MM.1S (cell line): Measurements from ENCODE around the gene BDH2.

Experiments
- DNase-seq: peaks from one replicate; pipeline ENCODE4 v3.0.0-alpha.2; 2015
- H2AFZ ChIP-seq: fragments of 300-600 bp; sonication (generic); 2 replicates; pipeline ENCODE4 v1.6.0; 2016; ENCODE audit warnings: antibody characterized with exemption, low read length
- H3F3A ChIP-seq: fragments of 300-600 bp; sonication (generic); 2 replicates; pipeline ENCODE4 v1.6.1; 2016; ENCODE audit warnings: mild to moderate bottlenecking, antibody characterized with exemption, low read length, moderate library complexity, mixed read lengths; ENCODE audit not compliant: insufficient read depth
- H3K27ac ChIP-seq: fragments of 300-600 bp; sonication (generic); 2 replicates; pipeline ENCODE4 v1.5.1; 2016; ENCODE audit warnings: mild to moderate bottlenecking, low read length
- H3K27me3 ChIP-seq: fragments of 300-600 bp; sonication (generic); replicated peaks from 2 replicates; pipeline ENCODE4 v1.6.0; 2016; ENCODE audit warnings: low read length; ENCODE audit not compliant: insufficient read depth
- H3K36me3 ChIP-seq: fragments of 300-600 bp; sonication (generic); replicated peaks from 2 replicates; pipeline ENCODE4 v1.6.1; 2016; ENCODE audit warnings: mild to moderate bottlenecking, low read length, mixed read lengths; ENCODE audit not compliant: insufficient read depth
- H3K4me1 ChIP-seq: fragments of 300-600 bp; sonication (generic); 2 replicates; pipeline ENCODE4 v1.6.1; 2016; ENCODE audit warnings: low read length, mixed read lengths
- H3K4me2 ChIP-seq: fragments of 300-600 bp; sonication (generic); 2 replicates; pipeline ENCODE4 v1.6.0; 2016; ENCODE audit warnings: low read depth, low read length
- H3K4me3 ChIP-seq: fragments of 300-600 bp; sonication (generic); 2 replicates; pipeline ENCODE4 v1.5.1; 2016; ENCODE audit warnings: low read length, mixed read lengths
- H3K79me2 ChIP-seq: fragments of 300-600 bp; sonication (generic); 2 replicates; pipeline ENCODE4 v1.6.1; 2016; ENCODE audit warnings: mixed run types, low read length, mixed read lengths
- H3K9ac ChIP-seq: fragments of 300-600 bp; sonication (generic); 2 replicates; pipeline ENCODE4 v1.6.1; 2016; ENCODE audit warnings: low read length, mixed read lengths
- H3K9me2 ChIP-seq: fragments of 300-600 bp; sonication (generic); replicated peaks from 2 replicates; pipeline ENCODE4 v1.6.1; 2016; ENCODE audit warnings: mild to moderate bottlenecking, low read length, mixed read lengths; ENCODE audit not compliant: insufficient read depth
- H3K9me3 ChIP-seq: fragments of 300-600 bp; sonication (generic); replicated peaks from 2 replicates; pipeline ENCODE4 v1.6.1; 2016; ENCODE audit warnings: mild to moderate bottlenecking, low read length, mixed read lengths; ENCODE audit not compliant: insufficient read depth
- H4K20me1 ChIP-seq: fragments of 300-600 bp; sonication (generic); 2 replicates; pipeline ENCODE4 v1.6.1; 2016; ENCODE audit warnings: mild to moderate bottlenecking, low read length, moderate library complexity, mixed read lengths; ENCODE audit not compliant: insufficient read depth
- EZH2 ChIP-seq: fragments of 300-600 bp; sonication (generic); optimal IDR thresholded peaks from 2 replicates; pipeline ENCODE3; 2017; ENCODE audit warnings: low read depth, mild to moderate bottlenecking, antibody characterized with exemption, low read length, mixed read lengths
- EZH2phosphoT487 ChIP-seq: fragments of 300-600 bp; sonication (generic); IDR thresholded peaks from 2 replicates; pipeline ENCODE4 v1.6.1; 2018; ENCODE audit warnings: antibody characterized with exemption, low read length
- TF ChIP-seq, protein P1 (sequence below): fragments of 300-600 bp; sonication (generic); IDR thresholded peaks from 2 replicates; pipeline ENCODE4 v1.5.1; 2016; ENCODE audit warnings: antibody characterized with exemption, low read length, mixed read lengths

Gene BDH2

DNA sequence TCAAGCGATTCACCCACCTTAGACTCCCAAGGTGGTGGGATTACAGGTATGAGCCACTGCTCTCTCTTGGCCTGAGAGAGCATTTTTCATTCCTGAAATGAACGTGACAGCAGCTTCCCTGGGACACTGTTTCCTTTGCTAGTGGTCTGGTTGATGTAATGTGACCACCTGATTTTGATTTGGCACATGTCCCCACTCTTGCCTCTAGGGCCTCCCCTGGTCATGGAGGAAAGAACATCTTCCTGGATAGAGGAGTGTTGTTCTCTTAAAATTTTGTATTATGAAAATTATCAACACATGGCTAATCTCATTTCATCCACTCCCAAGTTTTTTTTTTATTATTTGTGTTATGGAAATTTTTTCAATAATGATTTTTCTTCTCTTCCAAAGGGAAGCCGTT, 46.9 kb downstream of the BDH2 start:
- Histone ChIP-seq H2AFZ (no peak overlapping the region), H3K9me2 (no peaks in the 10 kb centered on the region), H3K27ac (no peak overlapping the region), H3K4me1 (no peaks in the 10 kb centered on the region), H4K20me1 (no peaks in the 10 kb centered on the region), H3K36me3 (0 out of 2 replicates have a peak, but pooled peaks cover 3% of the 10 kb centered on the region), H3K4me2 (no peak overlapping the region), H3K9ac (no peak overlapping the region), H3K79me2 (no peaks in the 10 kb centered on the region), H3K4me3 (no peak overlapping the region), H3K27me3 (no peaks in the 10 kb centered on the region), H3K9me3 (no peaks in the 10 kb centered on the region), H3F3A (no peaks in the 10 kb centered on the region)
- DNase-seq, result no peak
- TF ChIP-seq, protein P1, sequence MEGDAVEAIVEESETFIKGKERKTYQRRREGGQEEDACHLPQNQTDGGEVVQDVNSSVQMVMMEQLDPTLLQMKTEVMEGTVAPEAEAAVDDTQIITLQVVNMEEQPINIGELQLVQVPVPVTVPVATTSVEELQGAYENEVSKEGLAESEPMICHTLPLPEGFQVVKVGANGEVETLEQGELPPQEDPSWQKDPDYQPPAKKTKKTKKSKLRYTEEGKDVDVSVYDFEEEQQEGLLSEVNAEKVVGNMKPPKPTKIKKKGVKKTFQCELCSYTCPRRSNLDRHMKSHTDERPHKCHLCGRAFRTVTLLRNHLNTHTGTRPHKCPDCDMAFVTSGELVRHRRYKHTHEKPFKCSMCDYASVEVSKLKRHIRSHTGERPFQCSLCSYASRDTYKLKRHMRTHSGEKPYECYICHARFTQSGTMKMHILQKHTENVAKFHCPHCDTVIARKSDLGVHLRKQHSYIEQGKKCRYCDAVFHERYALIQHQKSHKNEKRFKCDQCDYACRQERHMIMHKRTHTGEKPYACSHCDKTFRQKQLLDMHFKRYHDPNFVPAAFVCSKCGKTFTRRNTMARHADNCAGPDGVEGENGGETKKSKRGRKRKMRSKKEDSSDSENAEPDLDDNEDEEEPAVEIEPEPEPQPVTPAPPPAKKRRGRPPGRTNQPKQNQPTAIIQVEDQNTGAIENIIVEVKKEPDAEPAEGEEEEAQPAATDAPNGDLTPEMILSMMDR, result no peak
- TF ChIP-seq EZH2phosphoT487, result no peak
- TF ChIP-seq EZH2, result no peak

DNA sequence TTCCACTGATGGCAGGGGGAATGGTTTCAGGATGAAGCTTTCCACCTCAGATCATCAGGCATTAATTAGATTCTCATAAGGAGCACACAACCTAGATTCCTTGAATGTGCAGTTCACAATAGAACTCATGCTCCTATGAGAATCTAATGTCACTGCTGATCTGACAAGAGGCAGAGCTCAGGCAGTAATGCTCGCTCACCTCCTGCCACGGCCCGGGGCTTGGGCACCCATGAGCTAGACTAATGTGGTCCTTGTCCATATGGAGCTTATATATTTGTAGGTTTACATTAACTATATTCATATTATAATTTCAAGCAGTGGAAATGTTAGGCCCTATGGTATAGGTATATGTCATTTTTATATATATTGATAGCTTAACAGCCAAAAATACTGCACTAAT, 47.5 kb downstream of the BDH2 start:
- Histone ChIP-seq H3K9me3 (no peaks in the 10 kb centered on the region), H3F3A (no peaks in the 10 kb centered on the region), H3K9ac (no peak overlapping the region), H4K20me1 (no peaks in the 10 kb centered on the region), H3K4me2 (no peak overlapping the region), H3K27me3 (no peaks in the 10 kb centered on the region), H3K4me1 (no peaks in the 10 kb centered on the region), H3K9me2 (no peaks in the 10 kb centered on the region), H3K79me2 (no peaks in the 10 kb centered on the region), H3K4me3 (no peak overlapping the region), H3K36me3 (0 out of 2 replicates have a peak, but pooled peaks cover 3% of the 10 kb centered on the region), H2AFZ (no peak overlapping the region), H3K27ac (no peak overlapping the region)
- no peak for DNase-seq
- TF ChIP-seq, protein P1, result no peak
- TF ChIP-seq EZH2phosphoT487 (no peak), EZH2 (no peak)

DNA sequence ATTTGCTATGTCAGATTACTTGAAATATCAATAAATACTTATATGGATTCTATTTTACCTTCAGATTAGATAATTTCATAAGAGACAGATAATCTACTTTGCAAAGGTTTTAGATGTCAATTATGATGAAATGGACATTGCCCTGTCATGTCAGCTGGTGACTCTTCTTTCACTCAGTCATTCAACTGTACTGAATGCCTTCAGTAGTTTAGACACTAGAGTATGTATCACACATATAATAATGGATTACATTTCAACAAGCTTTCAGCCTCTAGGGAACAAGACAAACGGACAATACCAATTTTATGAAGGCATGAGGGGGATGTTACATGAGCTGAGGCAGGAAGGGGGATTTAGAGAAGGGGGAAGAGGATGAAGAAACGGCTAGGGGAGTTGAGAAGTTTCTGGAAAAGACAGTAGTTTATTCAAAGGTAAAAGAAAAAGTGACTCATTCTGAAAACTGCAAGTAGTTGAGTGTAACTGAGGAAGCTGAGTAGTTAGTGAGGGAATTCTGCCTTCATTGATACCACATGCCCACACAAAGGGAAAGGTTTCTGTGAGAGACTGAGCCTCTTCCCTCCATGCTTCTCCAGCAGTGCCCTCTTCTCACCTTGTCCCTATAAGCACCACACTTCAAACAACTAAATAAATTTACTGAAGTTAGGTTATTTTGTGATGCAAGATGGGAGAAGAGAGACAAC, 48.7 kb downstream of the BDH2 start:
- H2AFZ ChIP-seq, result no peak overlapping the region
- no peak overlapping the region for H3K27ac ChIP-seq
- no peak for DNase-seq
- H3K9me3 ChIP-seq, result no peaks in the 10 kb centered on the region
- H3K79me2 ChIP-seq, result no peaks in the 10 kb centered on the region
- TF ChIP-seq EZH2phosphoT487, result no peak
- TF ChIP-seq, protein P1, result no peak
- TF ChIP-seq EZH2, result no peak
- H3K4me1 ChIP-seq, result no peaks in the 10 kb centered on the region
- H3K9ac ChIP-seq, result no peak overlapping the region
- H3F3A ChIP-seq, result no peaks in the 10 kb centered on the region
- no peaks in the 10 kb centered on the region for H4K20me1 ChIP-seq
- 0 out of 2 replicates have a peak, but pooled peaks cover 3% of the 10 kb centered on the region for H3K36me3 ChIP-seq
- H3K9me2 ChIP-seq, result no peaks in the 10 kb centered on the region
- no peaks in the 10 kb centered on the region for H3K27me3 ChIP-seq
- H3K4me3 ChIP-seq, result no peak overlapping the region
- no peak overlapping the region for H3K4me2 ChIP-seq
